ENCODE measurements around the gene SEMA3F. TPM values are rescaled to one million over a fixed set of nuclear protein-coding genes. Genes with fewer than 3 reads are reported as not detected.

The SEMA3F gene
- total and polyA plus RNA-seq, 2 donors (not counting 1 experiment from before 2014, with no cell fraction given) = 5.1 to 9.7 TPM

GRCh38 chr3:50230104-50230793 lies 75.1 kb downstream of the SEMA3F start:
- Histone ChIP-seq H3K27ac (ENCODE audit: insufficient read depth, low read length) (no peak overlapping the region), H3K4me3 (replicated peaks in 1 of 4; ENCODE audit: control extremely low read depth in 1 of 4, insufficient read depth in 1 of 4, low read depth in 3 of 4, low read length in 4 of 4) (no peak overlapping the region), H3K9me3 (ENCODE audit: control insufficient read depth, insufficient read depth, low read depth, low read length) (no peaks in the 10 kb centered on the region), H2AFZ (ENCODE audit: low read length) (no peak overlapping the region), H4K20me1 (ENCODE audit: control insufficient read depth, extremely low read depth, insufficient read depth, low read length) (no peaks in the 10 kb centered on the region), H3K27me3 (ENCODE audit: control insufficient read depth, insufficient read depth, low read length) (no peaks in the 10 kb centered on the region), H3K9ac (ENCODE audit: insufficient read depth, low read length) (no peak overlapping the region), H3K4me1 (ENCODE audit: control insufficient read depth, extremely low read depth, insufficient read depth, low read length) (peaks cover 11% of the 10 kb centered on the region), H3K79me2 (ENCODE audit: control insufficient read depth, insufficient read depth, low read length) (no peaks in the 10 kb centered on the region), H3K4me2 (ENCODE audit: extremely low read depth, insufficient read depth, low read length) (no peak overlapping the region), H3K36me3 (ENCODE audit: control insufficient read depth, insufficient read depth, low read length) (no peaks in the 10 kb centered on the region)
- TF ChIP-seq, protein P1, sequence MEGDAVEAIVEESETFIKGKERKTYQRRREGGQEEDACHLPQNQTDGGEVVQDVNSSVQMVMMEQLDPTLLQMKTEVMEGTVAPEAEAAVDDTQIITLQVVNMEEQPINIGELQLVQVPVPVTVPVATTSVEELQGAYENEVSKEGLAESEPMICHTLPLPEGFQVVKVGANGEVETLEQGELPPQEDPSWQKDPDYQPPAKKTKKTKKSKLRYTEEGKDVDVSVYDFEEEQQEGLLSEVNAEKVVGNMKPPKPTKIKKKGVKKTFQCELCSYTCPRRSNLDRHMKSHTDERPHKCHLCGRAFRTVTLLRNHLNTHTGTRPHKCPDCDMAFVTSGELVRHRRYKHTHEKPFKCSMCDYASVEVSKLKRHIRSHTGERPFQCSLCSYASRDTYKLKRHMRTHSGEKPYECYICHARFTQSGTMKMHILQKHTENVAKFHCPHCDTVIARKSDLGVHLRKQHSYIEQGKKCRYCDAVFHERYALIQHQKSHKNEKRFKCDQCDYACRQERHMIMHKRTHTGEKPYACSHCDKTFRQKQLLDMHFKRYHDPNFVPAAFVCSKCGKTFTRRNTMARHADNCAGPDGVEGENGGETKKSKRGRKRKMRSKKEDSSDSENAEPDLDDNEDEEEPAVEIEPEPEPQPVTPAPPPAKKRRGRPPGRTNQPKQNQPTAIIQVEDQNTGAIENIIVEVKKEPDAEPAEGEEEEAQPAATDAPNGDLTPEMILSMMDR (conservative IDR thresholded peaks at IDR 0.05 in 1 of 2, IDR thresholded peaks at IDR 0.05 in 1 of 2; ENCODE audit: low read depth in 1 of 2, low read length in 2 of 2) = no peak
- DNase-seq (ENCODE audit: low read depth in 2 of 2) = no peak

- peak in 1 of 2 donors; percentile 29 for DNase-seq (ENCODE audit: low read depth in 2 of 2)
- no peaks in the 10 kb centered on the region for H3K79me2 ChIP-seq (ENCODE audit: control insufficient read depth, insufficient read depth, low read length)
- H3K4me1 ChIP-seq (ENCODE audit: control insufficient read depth, extremely low read depth, insufficient read depth, low read length) = peaks cover 11% of the 10 kb centered on the region
- H3K27me3 ChIP-seq (ENCODE audit: control insufficient read depth, insufficient read depth, low read length) = no peaks in the 10 kb centered on the region
- TF ChIP-seq, protein P1 (conservative IDR thresholded peaks at IDR 0.05 in 1 of 2, IDR thresholded peaks at IDR 0.05 in 1 of 2; ENCODE audit: low read depth in 1 of 2, low read length in 2 of 2) = no peak
- no peak for TF ChIP-seq EZH2 (IDR thresholded peaks at IDR 0.05; ENCODE audit: low read length, missing control alignments)
- H3K9me3 ChIP-seq (ENCODE audit: control insufficient read depth, insufficient read depth, low read depth, low read length) = no peaks in the 10 kb centered on the region
- H3K36me3 ChIP-seq (ENCODE audit: control insufficient read depth, insufficient read depth, low read length) = no peaks in the 10 kb centered on the region
- H3K4me3 ChIP-seq (replicated peaks in 1 of 4; ENCODE audit: control extremely low read depth in 1 of 4, insufficient read depth in 1 of 4, low read depth in 3 of 4, low read length in 4 of 4) = no peak overlapping the region
- no peaks in the 10 kb centered on the region for H4K20me1 ChIP-seq (ENCODE audit: control insufficient read depth, extremely low read depth, insufficient read depth, low read length)
- no peak overlapping the region for H3K4me2 ChIP-seq (ENCODE audit: extremely low read depth, insufficient read depth, low read length)
- no peak overlapping the region for H3K9ac ChIP-seq (ENCODE audit: insufficient read depth, low read length)
- H2AFZ ChIP-seq (ENCODE audit: low read length) = no peak overlapping the region
- H3K27ac ChIP-seq (ENCODE audit: insufficient read depth, low read length) = no peak overlapping the region
Observed at GRCh38 chr3:50230794-50231125, 75.6 kb downstream of the SEMA3F start.

- Histone ChIP-seq H3K4me2 (ENCODE audit: extremely low read depth, insufficient read depth, low read length) (no peak overlapping the region), H4K20me1 (ENCODE audit: control insufficient read depth, extremely low read depth, insufficient read depth, low read length) (no peaks in the 10 kb centered on the region), H3K27ac (ENCODE audit: insufficient read depth, low read length) (no peak overlapping the region), H2AFZ (ENCODE audit: low read length) (no peak overlapping the region), H3K4me1 (ENCODE audit: control insufficient read depth, extremely low read depth, insufficient read depth, low read length) (peaks cover 8% of the 10 kb centered on the region), H3K9ac (ENCODE audit: insufficient read depth, low read length) (no peak overlapping the region), H3K4me3 (replicated peaks in 1 of 4; ENCODE audit: control extremely low read depth in 1 of 4, insufficient read depth in 1 of 4, low read depth in 3 of 4, low read length in 4 of 4) (no peak overlapping the region), H3K79me2 (ENCODE audit: control insufficient read depth, insufficient read depth, low read length) (peaks cover 5% of the 10 kb centered on the region), H3K36me3 (ENCODE audit: control insufficient read depth, insufficient read depth, low read length) (no peaks in the 10 kb centered on the region), H3K9me3 (ENCODE audit: control insufficient read depth, insufficient read depth, low read depth, low read length) (no peaks in the 10 kb centered on the region), H3K27me3 (ENCODE audit: control insufficient read depth, insufficient read depth, low read length) (no peaks in the 10 kb centered on the region)
- no peak for DNase-seq (ENCODE audit: low read depth in 2 of 2)
- TF ChIP-seq, protein P1 (conservative IDR thresholded peaks at IDR 0.05 in 1 of 2, IDR thresholded peaks at IDR 0.05 in 1 of 2; ENCODE audit: low read depth in 1 of 2, low read length in 2 of 2) = no peak
- TF ChIP-seq EZH2 (IDR thresholded peaks at IDR 0.05; ENCODE audit: low read length, missing control alignments) = no peak
Observed at GRCh38 chr3:50231581-50231980, 76.5 kb downstream of the SEMA3F start.

Measured in fibroblast of lung (primary cell).